Osteoblast (primary cell): Measurements from ENCODE around the gene ORM1. TPM values are rescaled to one million over a fixed set of nuclear protein-coding genes. Genes with fewer than 3 reads are reported as not detected.

Source experiments
- DNase-seq: peaks from one replicate; pipeline ENCODE4 v3.0.0; 2011; ENCODE audit warnings: low spot score, mixed read lengths; ENCODE audit not compliant: insufficient read length; ENCODE audit errors: missing footprints
- H2AFZ ChIP-seq: 2 replicates; pipeline ENCODE4 v1.6.0; 2011; ENCODE audit warnings: mild to moderate bottlenecking, low read length
- H3K27ac ChIP-seq: 2 replicates; pipeline ENCODE4 v1.5.1; 2011; ENCODE audit warnings: mild to moderate bottlenecking, low read depth, low read length, moderate library complexity
- H3K27me3 ChIP-seq: 2 replicates; pipeline ENCODE4 v1.6.0; 2012; ENCODE audit warnings: mild to moderate bottlenecking, control low read depth, inconsistent platforms, low read length, moderate library complexity; ENCODE audit not compliant: insufficient read depth
- H3K36me3 ChIP-seq: 2 replicates; pipeline ENCODE4 v1.5.1; 2011; ENCODE audit warnings: mild to moderate bottlenecking, low read length, control low read depth, moderate library complexity; ENCODE audit not compliant: insufficient read depth
- H3K4me1 ChIP-seq: 2 replicates; pipeline ENCODE4 v1.5.1; 2011; ENCODE audit warnings: mild to moderate bottlenecking, low read length, control low read depth, moderate library complexity; ENCODE audit not compliant: insufficient read depth
- H3K4me2 ChIP-seq: 2 replicates; pipeline ENCODE4 v1.6.0; 2011; ENCODE audit warnings: mild to moderate bottlenecking, low read length; ENCODE audit not compliant: insufficient read depth
- H3K4me3 ChIP-seq: fragments of 200-600 bp; sonication (generic); 3 replicates; pipeline ENCODE4 v1.5.1; 2012; ENCODE audit warnings: mild to moderate bottlenecking, low read length, inconsistent platforms; ENCODE audit not compliant: insufficient read depth
- H3K79me2 ChIP-seq: 2 replicates; pipeline ENCODE4 v1.6.0; 2012; ENCODE audit warnings: mild to moderate bottlenecking, low read length, control low read depth, inconsistent platforms; ENCODE audit not compliant: insufficient read depth
- H3K9me3 ChIP-seq: 2 replicates; pipeline ENCODE4 v1.5.1; 2011; ENCODE audit warnings: low read depth, low read length, control low read depth
- H4K20me1 ChIP-seq: 2 replicates; pipeline ENCODE4 v1.6.0; 2012; ENCODE audit warnings: mild to moderate bottlenecking, low read length, control low read depth; ENCODE audit not compliant: insufficient read depth
- CTCF ChIP-seq: IDR thresholded peaks from 2 replicates; pipeline ENCODE4 v1.5.1; 2011; ENCODE audit warnings: mild to moderate bottlenecking, low read depth, low read length, moderate library complexity; ENCODE audit errors: extremely low read depth
- total RNA-seq: library from RNA; depleted of rRNA; stranded (reverse); fragments of >200 nt; gene quantifications from 2 replicates; pipeline ENCODE4 v1.2.3, GENCODE V29; 2012

Gene ORM1
- total RNA-seq, 1 donor: not detected

- no peak for DNase-seq
- no peak overlapping the region for H3K4me3 ChIP-seq
- no peak overlapping the region for H3K4me2 ChIP-seq
- no peak for TF ChIP-seq CTCF
- H3K9me3 ChIP-seq: no peaks in the 10 kb centered on the region
- no peaks in the 10 kb centered on the region for H3K27me3 ChIP-seq
- H2AFZ ChIP-seq: no peak overlapping the region
- H4K20me1 ChIP-seq: no peaks in the 10 kb centered on the region
- H3K27ac ChIP-seq: no peak overlapping the region
- peaks cover 25% of the 10 kb centered on the region for H3K36me3 ChIP-seq
- no peaks in the 10 kb centered on the region for H3K79me2 ChIP-seq
- H3K4me1 ChIP-seq: peaks cover 11% of the 10 kb centered on the region
Measured at GRCh38 chr9:114290561-114290986, 32.3 kb upstream of the ORM1 start.

- Histone ChIP-seq H3K4me3 (no peak overlapping the region), H2AFZ (no peak overlapping the region), H3K9me3 (no peaks in the 10 kb centered on the region), H4K20me1 (no peaks in the 10 kb centered on the region), H3K36me3 (peaks cover 25% of the 10 kb centered on the region), H3K27ac (no peak overlapping the region), H3K4me2 (no peak overlapping the region), H3K79me2 (no peaks in the 10 kb centered on the region), H3K27me3 (no peaks in the 10 kb centered on the region), H3K4me1 (peaks cover 6% of the 10 kb centered on the region)
- TF ChIP-seq CTCF: peak; percentile 93
- peak; percentile 89 for DNase-seq
Measured at GRCh38 chr9:114291064-114291474, 31.8 kb upstream of the ORM1 start.

GRCh38 chr9:114291886-114292590 is 30.9 kb upstream of the ORM1 start:
- DNase-seq: no peak
- Histone ChIP-seq H3K4me1 (peaks cover 3% of the 10 kb centered on the region), H3K4me2 (no peak overlapping the region), H3K79me2 (no peaks in the 10 kb centered on the region), H3K9me3 (no peaks in the 10 kb centered on the region), H3K27ac (no peak overlapping the region), H3K4me3 (no peak overlapping the region), H2AFZ (no peak overlapping the region), H4K20me1 (no peaks in the 10 kb centered on the region), H3K36me3 (peaks cover 25% of the 10 kb centered on the region), H3K27me3 (no peaks in the 10 kb centered on the region)
- no peak for TF ChIP-seq CTCF

GRCh38 chr9:114294664-114295063 is 28.2 kb upstream of the ORM1 start:
- no peak overlapping the region for H3K4me2 ChIP-seq
- no peaks in the 10 kb centered on the region for H3K4me1 ChIP-seq
- no peak overlapping the region for H2AFZ ChIP-seq
- no peak for TF ChIP-seq CTCF
- H3K9me3 ChIP-seq: no peaks in the 10 kb centered on the region
- no peaks in the 10 kb centered on the region for H4K20me1 ChIP-seq
- peaks cover 25% of the 10 kb centered on the region for H3K36me3 ChIP-seq
- H3K4me3 ChIP-seq: no peak overlapping the region
- H3K27me3 ChIP-seq: no peaks in the 10 kb centered on the region
- DNase-seq: no peak
- no peak overlapping the region for H3K27ac ChIP-seq
- H3K79me2 ChIP-seq: no peaks in the 10 kb centered on the region
